Heart left ventricle (tissue), 16 donors: ENCODE results near the gene KRTAP5-10. TPM values are rescaled to one million over a fixed set of nuclear protein-coding genes. Genes with fewer than 3 reads are reported as not detected.

ENCODE experiments used
- ATAC-seq, 4 donors: fragments of 200-7000 bp; cut with Tn5 transposase; one replicate each; pipeline ENCODE4 v1.9.1; 2020 to 2022; ENCODE audit warnings: moderate library complexity in 4 of 4, mild to moderate bottlenecking in 3 of 4, moderate number of reproducible peaks in 1 of 4
- DNase-seq, 5 donors: peaks; one replicate each; pipeline ENCODE4 v3.0.0-alpha.2; 2020
- H3K27ac ChIP-seq, 12 donors: fragments of 200-600 bp; sonication (generic) in 4 of 12; one replicate each; pipeline versions ENCODE4 v1.5.0 to v1.8.0; 2016 to 2022; ENCODE audit warnings: mild to moderate bottlenecking in 2 of 12
- H3K27me3 ChIP-seq, 9 donors: fragments of 200-600 bp; sonication (generic) in 2 of 9; one replicate each; pipeline versions ENCODE4 v1.5.1 to v1.8.0; 2016 to 2022; ENCODE audit warnings: mild to moderate bottlenecking in 3 of 9
- H3K36me3 ChIP-seq, 9 donors: fragments of 200-600 bp; sonication (generic) in 2 of 9; one replicate each; pipeline versions ENCODE4 v1.5.0 to v1.8.0; 2018 to 2022; ENCODE audit warnings: mild to moderate bottlenecking in 2 of 9
- H3K4me1 ChIP-seq, 12 donors: fragments of 200-600 bp; sonication (generic) in 4 of 12; one replicate each; pipeline versions ENCODE4 v1.5.0 to v1.8.0; 2016 to 2022; ENCODE audit warnings: mild to moderate bottlenecking in 3 of 12
- H3K4me3 ChIP-seq, 12 donors: fragments of 200-600 bp; sonication (generic) in 4 of 12; one replicate each; pipeline versions ENCODE4 v1.5.0 to v1.8.0; 2017 to 2022; ENCODE audit warnings: mild to moderate bottlenecking in 9 of 12, moderate library complexity in 4 of 12
- H3K9me3 ChIP-seq, 12 donors: fragments of 200-600 bp; sonication (generic) in 4 of 12; one replicate each; pipeline versions ENCODE4 v1.5.0 to v1.8.0; 2016 to 2022; ENCODE audit warnings: mild to moderate bottlenecking in 1 of 12
- POLR2A ChIP-seq, 2 donors: fragments of 450-650 bp; IDR thresholded peaks; one replicate each; pipeline ENCODE4 v1.6.1; 2017; ENCODE audit warnings: antibody characterized with exemption in 2 of 2, mild to moderate bottlenecking in 2 of 2, moderate library complexity in 2 of 2
- WGBS, 4 donors: extraction: QIAGEN DNeasy Blood & Tissue Kit in 2 of 4; methylation state at CpG; one replicate each; pipeline versions ENCODE4 v1.1.5 to v1.1.7; 2013 to 2018; 5-methylcytosine and 5-hydroxymethylcytosine counted together
- intact Hi-C, 10 donors: fragments of 100-400 bp; cut with DNase I; formaldehyde crosslinking; loops; one replicate each; pipeline versions ENCODE4 v1.11.1 to v1.14.2; 2022
- polyA plus RNA-seq, 2 donors: library from polyadenylated mRNA; stranded (reverse); fragments of 200-250 nt; gene quantifications; one replicate each; pipeline ENCODE4 v1.2.3, GENCODE V29; 2013
- total RNA-seq, 9 donors: library from RNA; depleted of rRNA in 2 of 9; stranded (reverse); fragments of >200 nt in 2 of 9; fragmentation: NEBNext Ultra II Directional in 3 of 9; extraction: Animal tissue kit (Norgen Biotek cat#: 25700) in 3 of 9; gene quantifications; one replicate each; pipeline versions ENCODE4 v1.1.0 to v1.2.4, GENCODE V29; 2016 to 2023
- TF ChIP-seq, protein P1 (sequence below), 12 donors: fragments of 200-600 bp; sonication (generic) in 4 of 12; IDR thresholded peaks; one replicate each; pipeline versions ENCODE4 v1.5.0 to v1.8.0; 2018 to 2022; ENCODE audit warnings: antibody characterized with exemption in 12 of 12, mild to moderate bottlenecking in 5 of 12
- donor health status: ischemic (EF 13 %, LVEDD 7.1; RV severe dilation, severe dysfunction).
- donor health status: healthy with polysubstance abuse.
- donor health status: DM: no; HTN: yes; CAD: no.
- donor health status: DM: no; HTN: no; CAD: no.
- donor health status: ischemic (EF 25% LVEDD 6.9; RV normal size, moderate dysfunction).
- donor health status: ischemic (EF 25% LVEDD 5.7; RV mildly dilated, moderate dysfunction).
- donor health status: healthy.
- donor health status: DM: yes; HTN: yes; CAD: no.
- donor health status: ischemic (EF 35%, LVEDD 5.7; RV mildly dilated, moderate dysfunction).
- donor health status: nonischemic (EF 11% LVEDD 7.7; RV severe dilation, severe dysfunction).
- donor health status: DM: yes; HTN: yes; CAD: no.
- donor health status: PGD.
- donor health status: ischemic (EF 29% LVEDD 5.4; RV normal size, mild dysfunction).
- donor health status: nonischemic (EF 23%, LVEDD 6.1; RV moderate dilation, normal function).

KRTAP5-10 gene
- total and polyA plus RNA-seq, 11 donors: not detected

DNA sequence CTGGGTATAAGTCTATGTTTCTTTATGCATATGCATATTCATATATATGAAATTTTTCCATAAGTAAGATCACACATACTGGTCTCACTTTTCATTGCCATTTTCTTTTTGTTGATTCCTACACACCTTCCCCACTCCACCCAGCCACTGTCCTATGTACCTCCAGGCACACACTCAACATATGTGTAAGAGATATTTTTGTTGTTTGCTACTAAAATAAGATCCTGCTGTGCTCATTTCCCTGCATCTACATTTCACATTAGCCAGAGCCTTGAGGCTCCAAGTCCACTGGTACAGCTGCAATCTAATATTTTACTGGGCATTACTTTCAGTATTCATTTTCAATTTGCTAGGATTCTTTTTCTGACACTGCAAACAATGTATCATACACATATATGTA, 8.1 kb upstream of the KRTAP5-10 start:
- H3K27me3 ChIP-seq: peaks cover 0 to 6% (median 0%) of the 10 kb centered on the region in 9 donors
- no peak for TF ChIP-seq POLR2A (IDR thresholded peaks at IDR 0.05)
- TF ChIP-seq, protein P1, sequence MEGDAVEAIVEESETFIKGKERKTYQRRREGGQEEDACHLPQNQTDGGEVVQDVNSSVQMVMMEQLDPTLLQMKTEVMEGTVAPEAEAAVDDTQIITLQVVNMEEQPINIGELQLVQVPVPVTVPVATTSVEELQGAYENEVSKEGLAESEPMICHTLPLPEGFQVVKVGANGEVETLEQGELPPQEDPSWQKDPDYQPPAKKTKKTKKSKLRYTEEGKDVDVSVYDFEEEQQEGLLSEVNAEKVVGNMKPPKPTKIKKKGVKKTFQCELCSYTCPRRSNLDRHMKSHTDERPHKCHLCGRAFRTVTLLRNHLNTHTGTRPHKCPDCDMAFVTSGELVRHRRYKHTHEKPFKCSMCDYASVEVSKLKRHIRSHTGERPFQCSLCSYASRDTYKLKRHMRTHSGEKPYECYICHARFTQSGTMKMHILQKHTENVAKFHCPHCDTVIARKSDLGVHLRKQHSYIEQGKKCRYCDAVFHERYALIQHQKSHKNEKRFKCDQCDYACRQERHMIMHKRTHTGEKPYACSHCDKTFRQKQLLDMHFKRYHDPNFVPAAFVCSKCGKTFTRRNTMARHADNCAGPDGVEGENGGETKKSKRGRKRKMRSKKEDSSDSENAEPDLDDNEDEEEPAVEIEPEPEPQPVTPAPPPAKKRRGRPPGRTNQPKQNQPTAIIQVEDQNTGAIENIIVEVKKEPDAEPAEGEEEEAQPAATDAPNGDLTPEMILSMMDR (IDR thresholded peaks at IDR 0.05): no peak
- H3K9me3 ChIP-seq: peaks cover 0 to 6% (median 0%) of the 10 kb centered on the region in 12 donors
- H3K36me3 ChIP-seq: no peaks in the 10 kb centered on the region
- no peak overlapping the region for H3K27ac ChIP-seq
- ATAC-seq: no peak
- DNase-seq: no peak
- no peak overlapping the region for H3K4me3 ChIP-seq
- H3K4me1 ChIP-seq: no peaks in the 10 kb centered on the region
- intact Hi-C loops: no loop called here

DNA sequence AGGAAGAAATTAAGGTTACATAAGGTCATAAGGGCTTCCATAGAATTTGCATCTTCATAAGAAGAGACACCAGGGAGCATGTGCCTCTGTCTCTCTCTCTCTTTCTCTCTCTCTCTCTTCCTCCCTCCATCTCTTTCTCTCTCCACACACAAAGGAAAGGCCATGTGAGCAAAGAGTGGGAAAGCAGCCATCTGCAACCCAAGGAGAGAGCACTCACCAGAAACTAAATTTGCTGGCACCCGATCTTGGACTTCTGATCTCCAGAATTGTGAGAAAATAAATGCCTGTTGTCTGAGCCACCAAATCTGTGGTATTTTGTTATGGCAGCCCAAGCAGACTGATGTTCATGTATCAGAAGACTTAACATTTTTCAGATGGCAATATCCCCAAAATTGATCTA, 6.4 kb upstream of the KRTAP5-10 start:
- 84 to 96% (median 89%) methylated on average over 1 of the region's 1 CpG for WGBS, 4 donors
- ATAC-seq: no peak
- Histone ChIP-seq H3K4me1 (no peaks in the 10 kb centered on the region), H3K4me3 (no peak overlapping the region), H3K36me3 (no peaks in the 10 kb centered on the region), H3K9me3 (peaks cover 0 to 6% (median 0%) of the 10 kb centered on the region in 12 donors), H3K27me3 (peaks cover 0 to 19% (median 5%) of the 10 kb centered on the region in 9 donors), H3K27ac (no peak overlapping the region)
- intact Hi-C loops: no loop called here
- TF ChIP-seq, protein P1 (IDR thresholded peaks at IDR 0.05): no peak
- TF ChIP-seq POLR2A (IDR thresholded peaks at IDR 0.05): no peak
- no peak for DNase-seq

DNA sequence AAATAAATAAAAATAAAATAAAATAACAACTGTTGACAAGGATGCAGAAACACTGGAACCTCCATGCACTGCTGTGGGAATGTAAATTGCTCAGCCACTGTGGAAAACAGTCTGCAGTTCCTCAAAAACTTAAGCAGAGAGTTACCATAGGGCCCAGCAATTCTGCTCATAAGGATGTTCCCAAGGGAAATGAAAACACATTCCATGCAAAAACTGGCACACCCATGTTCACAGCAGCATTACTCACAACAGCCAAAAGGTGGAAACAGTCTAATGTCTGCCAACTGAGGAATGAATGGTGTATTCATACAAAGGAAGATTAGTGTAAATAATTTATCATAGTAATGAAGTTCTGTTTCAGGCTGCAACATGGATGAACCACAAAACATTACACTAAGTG, 3.2 kb upstream of the KRTAP5-10 start:
- Histone ChIP-seq H3K4me3 (no peak overlapping the region), H3K27ac (no peak overlapping the region), H3K36me3 (no peaks in the 10 kb centered on the region), H3K4me1 (no peaks in the 10 kb centered on the region), H3K9me3 (peaks cover 0 to 6% (median 0%) of the 10 kb centered on the region in 12 donors), H3K27me3 (peaks cover 0 to 33% (median 8%) of the 10 kb centered on the region in 9 donors)
- DNase-seq (no peak), ATAC-seq (no peak)
- intact Hi-C loops: loop anchor here in 1 of 10 donors (10.0 kb wide), 1 partner anchor 57 kb away; no protein-coding TSS in a partner anchor
- TF ChIP-seq, protein P1 (IDR thresholded peaks at IDR 0.05): no peak
- TF ChIP-seq POLR2A (IDR thresholded peaks at IDR 0.05): no peak

- intact Hi-C loops: loop anchor here in 1 of 10 donors (10.0 kb wide), 1 partner anchor 59 kb away; no protein-coding TSS in a partner anchor
- peaks cover 0 to 36% (median 8%) of the 10 kb centered on the region in 9 donors for H3K27me3 ChIP-seq
- 14 to 17% (median 16%) methylated on average over 8 of the region's 8 CpGs for WGBS, 4 donors
Measured at GRCh38 chr11:71563406-71563805, 2.0 kb upstream of the KRTAP5-10 start.

More at GRCh38 chr11:71563406-71563805, 2.0 kb upstream of the KRTAP5-10 start:
- Histone ChIP-seq H3K4me1 (no peaks in the 10 kb centered on the region), H3K36me3 (no peaks in the 10 kb centered on the region), H3K4me3 (no peak overlapping the region), H3K27ac (no peak overlapping the region), H3K9me3 (peaks cover 0 to 6% (median 0%) of the 10 kb centered on the region in 12 donors)
- DNase-seq (no peak), ATAC-seq (peak in 2 of 4 donors; percentile 48 to 55)
- TF ChIP-seq, protein P1 (IDR thresholded peaks at IDR 0.05): peak in 9 of 12 donors; percentile 7 to 44 (median 36)
- TF ChIP-seq POLR2A (IDR thresholded peaks at IDR 0.05): no peak
